Body of pancreas (tissue), 4 donors: ENCODE data around the gene EDN1. TPM values are rescaled to one million over a fixed set of nuclear protein-coding genes. Genes with fewer than 3 reads are reported as not detected.
A peak's percentile ranks its signal among the peaks of the same experiment; 100 is the strongest.

Source experiments
- ATAC-seq: fragments of 150-250 bp; one replicate; pipeline ENCODE4 v1.9.1; 2016
- DNase-seq, 4 donors: peaks; one replicate each; pipeline ENCODE4 v3.0.0-alpha.2; 2019
- H3K27ac ChIP-seq, 4 donors: fragments of 200-600 bp; sonication (generic); 1 replicate in 3 of 4; 2 replicates in 1 of 4; pipeline versions ENCODE4 v1.5.1 to v1.6.1; 2016 to 2019; ENCODE audit warnings: mild to moderate bottlenecking in 1 of 4, mixed read lengths in 1 of 4, moderate library complexity in 1 of 4
- H3K27me3 ChIP-seq, 2 donors: fragments of 200-600 bp; sonication (generic); one replicate each; pipeline ENCODE4 v1.6.0; 2016; ENCODE audit warnings: mild to moderate bottlenecking in 1 of 2
- H3K36me3 ChIP-seq, 2 donors: fragments of 200-600 bp; sonication (generic); replicated peaks in 1 of 2; 2 replicates each; pipeline ENCODE4 v1.5.1; 2016; ENCODE audit warnings: low read depth in 2 of 2; ENCODE audit not compliant: insufficient read depth in 1 of 2
- H3K4me1 ChIP-seq: fragments of 200-600 bp; sonication (generic); one replicate; pipeline ENCODE4 v1.6.0; 2016
- H3K4me3 ChIP-seq, 2 donors: fragments of 200-600 bp; sonication (generic); 1 replicate in 1 of 2; 2 replicates in 1 of 2; pipeline ENCODE4 v1.5.1; 2016 to 2019
- H3K9me3 ChIP-seq, 3 donors: fragments of 200-600 bp; sonication (generic); 1 replicate in 2 of 3; 2 replicates in 1 of 3; pipeline ENCODE4 v1.5.1; 2016
- CTCF ChIP-seq, 7 experiments: fragments of 450-650 bp in 4 of 7; fragments of 200-600 bp in 3 of 7; sonication (generic) in 3 of 7; IDR thresholded peaks; one replicate each; pipeline ENCODE4 v1.5.1; 2016 to 2019; ENCODE audit warnings: antibody characterized with exemption in 7 of 7
- POLR2A ChIP-seq, 3 donors: fragments of 450-650 bp; IDR thresholded peaks; one replicate each; pipeline ENCODE4 v1.6.1; 2016; ENCODE audit warnings: antibody characterized with exemption in 3 of 3, mild to moderate bottlenecking in 2 of 3
- WGBS, 2 donors: methylation state at CpG; one replicate each; pipeline ENCODE4 v1.1.5; 2017; 5-methylcytosine and 5-hydroxymethylcytosine counted together
- intact Hi-C: fragments of 100-400 bp; cut with DNase I; formaldehyde crosslinking; loops from one replicate; pipeline ENCODE4 v1.15.1; 2023
- total RNA-seq, 2 donors: library from RNA; depleted of rRNA; stranded (reverse); fragments of >200 nt; gene quantifications; one replicate each; pipeline ENCODE4 v1.1.0, GENCODE V29; 2016

EDN1 gene
- total RNA-seq, 2 donors from 2014 or later, result 0.66 to 19.7 TPM

GRCh38 chr6:12340488-12340818, 50.3 kb downstream of the EDN1 start:
- no peak overlapping the region for H3K4me3 ChIP-seq
- H3K36me3 ChIP-seq, result no peaks in the 10 kb centered on the region
- TF ChIP-seq POLR2A (IDR thresholded peaks at IDR 0.05) (no peak), CTCF (IDR thresholded peaks at IDR 0.05) (no peak)
- peak overlapping the region in 3 of 4 donors; percentile 7 to 19 (median 17) for H3K27ac ChIP-seq
- DNase-seq (no peak), ATAC-seq (no peak)
- H3K4me1 ChIP-seq, result peaks cover 75% of the 10 kb centered on the region
- H3K9me3 ChIP-seq, result no peaks in the 10 kb centered on the region
- intact Hi-C loops, result no loop called here
- 29 to 30% methylated on average over 6 of the region's 6 CpGs for WGBS, 2 donors
- no peaks in the 10 kb centered on the region for H3K27me3 ChIP-seq

- ATAC-seq, result no peak
- WGBS, 2 donors, result 64 to 70% methylated on average over 4 of the region's 4 CpGs
- Histone ChIP-seq H3K27me3 (no peaks in the 10 kb centered on the region), H3K4me1 (peaks cover 69% of the 10 kb centered on the region), H3K9me3 (no peaks in the 10 kb centered on the region), H3K4me3 (no peak overlapping the region), H3K27ac (peak overlapping the region; percentile 82 to 93 (median 89)), H3K36me3 (no peaks in the 10 kb centered on the region)
- no peak for DNase-seq
- intact Hi-C loops, result no loop called here
- TF ChIP-seq CTCF (IDR thresholded peaks at IDR 0.05) (no peak), POLR2A (IDR thresholded peaks at IDR 0.05) (no peak)
Measured at GRCh38 chr6:12342664-12343063, 52.5 kb downstream of the EDN1 start.

GRCh38 chr6:12343122-12343439, 52.9 kb downstream of the EDN1 start:
- Histone ChIP-seq H3K4me1 (peaks cover 69% of the 10 kb centered on the region), H3K27me3 (no peaks in the 10 kb centered on the region), H3K27ac (peak overlapping the region; percentile 82 to 93 (median 89)), H3K9me3 (no peaks in the 10 kb centered on the region), H3K4me3 (no peak overlapping the region), H3K36me3 (no peaks in the 10 kb centered on the region)
- peak; percentile 7 for ATAC-seq
- no peak for DNase-seq
- TF ChIP-seq POLR2A (IDR thresholded peaks at IDR 0.05), result no peak
- no peak for TF ChIP-seq CTCF (IDR thresholded peaks at IDR 0.05)
- intact Hi-C loops, result no loop called here
- WGBS, 2 donors, result 19 to 30% methylated on average over 5 of the region's 5 CpGs

GRCh38 chr6:12343440-12344162, 53.4 kb downstream of the EDN1 start:
- ATAC-seq, result peak; percentile 93
- H3K9me3 ChIP-seq, result no peaks in the 10 kb centered on the region
- 12 to 15% methylated on average over 8 of the region's 8 CpGs for WGBS, 2 donors
- DNase-seq, result peak; percentile 79 to 91 (median 86)
- H3K4me3 ChIP-seq, result no peak overlapping the region
- no peaks in the 10 kb centered on the region for H3K36me3 ChIP-seq
- TF ChIP-seq POLR2A (IDR thresholded peaks at IDR 0.05) (peak in 2 of 3 donors; percentile 37 to 40), CTCF (IDR thresholded peaks at IDR 0.05) (peak in 4 of 7 experiments; percentile 21 to 30 (median 22))
- intact Hi-C loops, result no loop called here
- peak overlapping the region; percentile 82 to 93 (median 89) for H3K27ac ChIP-seq
- peaks cover 73% of the 10 kb centered on the region for H3K4me1 ChIP-seq
- H3K27me3 ChIP-seq, result no peaks in the 10 kb centered on the region

- TF ChIP-seq CTCF (IDR thresholded peaks at IDR 0.05) (no peak), POLR2A (IDR thresholded peaks at IDR 0.05) (no peak)
- Histone ChIP-seq H3K9me3 (no peaks in the 10 kb centered on the region), H3K4me1 (peaks cover 77% of the 10 kb centered on the region), H3K36me3 (no peaks in the 10 kb centered on the region), H3K27me3 (no peaks in the 10 kb centered on the region), H3K4me3 (no peak overlapping the region), H3K27ac (peak overlapping the region; percentile 82 to 93 (median 89))
- ATAC-seq (no peak), DNase-seq (no peak)
- intact Hi-C loops, result no loop called here
- 81 to 90% methylated on average over 5 of the region's 5 CpGs for WGBS, 2 donors
Measured at GRCh38 chr6:12344296-12344695, 54.1 kb downstream of the EDN1 start.
